RWPE1 (cell line): ENCODE measurements around the gene TMEM121.
"Not testable (repeated sequence)": the region's sequence is repeated elsewhere in the genome, so short reads cannot be mapped to it uniquely, and the experiment has no call there.

ENCODE experiments used
- CTCF ChIA-PET: fragments of 350-600 bp; sonication (Branson Sonifier 250); formaldehyde crosslinking; extraction: SDS; loops from one replicate; lab custom pipeline; 2021; lab: Yijun Ruan, JAX
- POLR2A ChIA-PET: fragments of 400-600 bp; formaldehyde crosslinking; extraction: SDS; loops from one replicate; lab custom pipeline; 2020; ENCODE audit warnings: antibody characterized with exemption; ENCODE audit not compliant: low non-redundant PET; lab: Yijun Ruan, JAX
- DNase-seq: peaks from one replicate; pipeline ENCODE4 v3.0.0; 2012; ENCODE audit warnings: low spot score
- H3K27ac ChIP-seq: fragments of 450-650 bp; 2 replicates; pipeline ENCODE4 v1.5.1; 2017
- TF ChIP-seq, protein P1 (sequence below): fragments of 450-650 bp; conservative IDR thresholded peaks from 2 replicates; pipeline ENCODE4 v1.5.1; 2017; ENCODE audit warnings: low read depth, mild to moderate bottlenecking

The TMEM121 gene

DNA sequence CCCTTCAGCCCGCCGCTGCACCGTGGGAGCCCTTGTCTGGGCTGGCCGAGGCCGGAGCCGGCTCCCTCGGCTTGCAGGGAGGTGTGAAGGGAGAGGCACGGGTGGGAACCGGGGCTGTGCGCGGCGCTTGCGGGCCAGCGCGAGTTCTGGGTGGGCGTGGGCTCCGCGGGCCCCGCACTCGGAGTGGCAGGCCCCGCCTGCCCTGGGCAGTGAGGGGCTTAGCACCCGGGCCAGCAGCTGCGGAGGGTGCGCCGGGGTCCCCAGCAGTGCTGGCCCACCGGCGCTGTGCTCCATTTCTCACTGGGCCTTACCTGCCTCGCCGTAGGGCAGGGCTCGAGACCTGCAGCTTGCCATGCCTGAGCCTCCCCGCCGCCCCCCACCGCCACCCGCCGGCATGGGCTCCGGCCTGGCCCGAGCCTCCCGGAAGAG, 21.4 kb downstream of the TMEM121 start:
- TF ChIP-seq, protein P1, sequence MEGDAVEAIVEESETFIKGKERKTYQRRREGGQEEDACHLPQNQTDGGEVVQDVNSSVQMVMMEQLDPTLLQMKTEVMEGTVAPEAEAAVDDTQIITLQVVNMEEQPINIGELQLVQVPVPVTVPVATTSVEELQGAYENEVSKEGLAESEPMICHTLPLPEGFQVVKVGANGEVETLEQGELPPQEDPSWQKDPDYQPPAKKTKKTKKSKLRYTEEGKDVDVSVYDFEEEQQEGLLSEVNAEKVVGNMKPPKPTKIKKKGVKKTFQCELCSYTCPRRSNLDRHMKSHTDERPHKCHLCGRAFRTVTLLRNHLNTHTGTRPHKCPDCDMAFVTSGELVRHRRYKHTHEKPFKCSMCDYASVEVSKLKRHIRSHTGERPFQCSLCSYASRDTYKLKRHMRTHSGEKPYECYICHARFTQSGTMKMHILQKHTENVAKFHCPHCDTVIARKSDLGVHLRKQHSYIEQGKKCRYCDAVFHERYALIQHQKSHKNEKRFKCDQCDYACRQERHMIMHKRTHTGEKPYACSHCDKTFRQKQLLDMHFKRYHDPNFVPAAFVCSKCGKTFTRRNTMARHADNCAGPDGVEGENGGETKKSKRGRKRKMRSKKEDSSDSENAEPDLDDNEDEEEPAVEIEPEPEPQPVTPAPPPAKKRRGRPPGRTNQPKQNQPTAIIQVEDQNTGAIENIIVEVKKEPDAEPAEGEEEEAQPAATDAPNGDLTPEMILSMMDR, result no peak
- POLR2A ChIA-PET, result no interaction called here
- CTCF ChIA-PET, result interaction anchor here (0.7 to 1.0 kb wide), 2 partner anchors 10 to 15 kb away, joined by 3 read pairs; no protein-coding TSS in a partner anchor
- no peak for DNase-seq
- H3K27ac ChIP-seq, result no peak overlapping the region

DNA sequence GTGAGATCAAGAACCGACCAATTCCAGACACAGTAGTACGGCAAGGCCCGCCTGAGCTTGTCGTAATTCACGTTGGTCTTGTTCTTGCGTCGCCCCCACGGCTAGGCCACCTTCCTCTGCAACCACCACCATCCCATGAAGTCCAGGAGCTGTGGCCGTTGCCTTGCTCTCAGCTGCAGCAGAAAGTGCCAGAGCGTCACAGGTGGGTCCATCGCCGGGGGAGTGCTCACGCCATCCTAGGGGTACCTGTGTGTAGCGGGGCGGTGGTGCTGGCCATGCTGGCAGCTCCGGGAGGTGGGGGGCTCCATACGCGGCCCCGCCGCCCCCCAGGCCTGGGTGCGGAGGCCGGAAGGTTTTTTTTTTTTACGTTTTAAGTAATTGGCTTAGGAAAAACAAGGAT, 23.1 kb downstream of the TMEM121 start:
- no peak for DNase-seq
- TF ChIP-seq, protein P1, result no peak
- ChIA-PET CTCF (interaction anchor here (0.6 to 1.5 kb wide), 3 partner anchors 11 to 39 kb away, joined by 3 to 5 read pairs (median 4); no protein-coding TSS in a partner anchor), POLR2A (no interaction called here)
- H3K27ac ChIP-seq, result no peak overlapping the region

DNA sequence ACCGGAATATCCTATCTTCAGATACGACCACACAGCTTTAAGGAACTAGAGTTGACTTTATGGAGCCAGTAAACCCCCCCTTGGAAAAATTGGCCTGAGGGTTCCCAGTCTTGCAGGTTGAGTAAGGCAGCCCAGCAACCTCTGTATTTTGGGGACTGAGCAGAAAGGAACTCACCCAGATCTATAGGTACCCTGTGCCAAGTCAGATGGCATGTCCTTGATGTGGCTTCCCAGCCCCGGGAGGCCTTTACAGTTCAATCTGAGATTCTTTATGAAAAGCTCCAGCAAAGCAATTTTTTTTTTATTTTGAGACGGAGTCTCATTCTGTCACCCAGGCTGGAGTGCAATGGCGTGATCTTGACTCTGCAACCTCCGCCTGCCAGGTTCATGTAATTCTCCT, 27.6 kb downstream of the TMEM121 start:
- ChIA-PET POLR2A (no interaction called here), CTCF (no interaction called here)
- no peak overlapping the region for H3K27ac ChIP-seq
- TF ChIP-seq, protein P1, result no peak
- DNase-seq, result no peak

DNA sequence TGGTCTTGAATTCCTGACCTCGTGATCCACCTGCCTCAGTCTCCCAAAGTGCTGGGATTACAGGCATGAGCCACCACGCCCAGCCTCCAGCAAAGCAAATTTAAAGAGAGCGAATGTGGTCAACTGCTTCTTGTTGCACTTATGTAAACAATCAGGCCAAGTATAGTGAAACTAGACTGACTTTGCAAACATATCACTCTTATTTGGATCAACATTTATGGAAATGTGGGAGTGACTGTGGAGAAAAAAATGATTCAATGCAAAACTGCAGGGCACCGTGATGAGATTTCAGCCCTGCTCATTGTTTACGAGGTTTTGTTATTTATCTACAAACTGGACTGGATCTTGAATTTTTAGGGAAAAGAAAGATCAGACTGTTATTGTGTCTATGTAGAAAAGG, 28.1 kb downstream of the TMEM121 start:
- CTCF ChIA-PET, result no interaction called here
- POLR2A ChIA-PET, result no interaction called here

DNA sequence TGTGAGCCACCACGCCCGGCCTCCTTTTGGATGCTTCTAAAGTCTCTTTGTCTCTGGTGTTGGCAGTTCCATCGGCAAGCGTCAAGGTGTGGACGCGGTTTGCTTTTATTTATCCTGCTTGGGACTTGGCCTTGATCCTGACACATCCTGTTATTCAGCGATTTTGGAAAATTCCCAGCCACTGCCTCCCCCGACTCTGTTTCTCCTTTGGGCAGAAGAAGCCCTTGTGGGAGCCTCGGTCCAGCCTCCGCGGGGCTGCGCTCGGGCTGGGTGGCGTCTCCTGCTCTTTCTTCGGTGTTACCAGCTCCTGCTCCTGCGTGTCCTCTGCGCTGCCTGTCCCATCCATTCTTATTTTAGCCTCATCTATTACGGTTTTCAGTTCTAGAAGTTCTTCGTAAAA, 31.3 kb downstream of the TMEM121 start:
- POLR2A ChIA-PET, DNase-seq, CTCF ChIA-PET, H3K27ac ChIP-seq: not testable (repeated sequence)

More for the DNA sequence above, 28.1 kb downstream of the TMEM121 start:
- no peak for DNase-seq
- H3K27ac ChIP-seq, result no peak overlapping the region
- TF ChIP-seq, protein P1, result no peak

DNA sequence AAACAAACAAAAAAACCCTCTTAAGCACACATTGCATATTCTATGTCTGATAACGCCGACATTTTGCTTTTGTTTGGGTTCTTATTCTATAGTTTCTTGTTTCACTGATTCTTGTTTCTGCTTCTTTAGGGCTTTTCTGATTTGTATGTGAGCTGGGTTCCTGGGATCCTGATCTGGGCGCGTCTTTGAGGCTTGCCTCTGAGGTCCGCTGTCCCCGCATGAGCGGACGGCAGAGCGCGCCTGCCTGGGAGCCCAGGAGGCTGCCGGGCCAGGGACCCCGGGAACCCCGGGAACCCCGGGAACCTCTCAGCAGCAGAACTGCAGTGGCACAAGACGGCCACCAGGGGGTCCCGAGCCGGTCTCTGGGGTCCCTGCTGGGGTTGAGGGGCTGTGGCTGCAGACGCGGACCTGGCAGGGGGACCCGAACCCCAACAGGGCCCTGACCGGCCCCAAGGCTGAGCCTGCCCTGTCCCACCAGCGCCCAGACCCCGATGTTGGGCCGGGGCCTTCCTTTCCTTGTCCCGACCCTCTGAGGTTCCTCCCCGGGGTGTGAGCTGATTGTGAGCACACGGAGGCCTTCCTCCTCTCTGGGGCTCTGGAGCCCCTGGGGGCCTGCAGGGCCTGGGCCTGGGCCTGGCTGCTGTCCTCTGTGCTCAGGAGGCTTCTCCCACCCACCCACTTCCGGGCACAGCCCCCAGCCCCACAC, 32.2 kb downstream of the TMEM121 start:
- H3K27ac ChIP-seq, POLR2A ChIA-PET, DNase-seq, CTCF ChIA-PET: not testable (repeated sequence)

DNA sequence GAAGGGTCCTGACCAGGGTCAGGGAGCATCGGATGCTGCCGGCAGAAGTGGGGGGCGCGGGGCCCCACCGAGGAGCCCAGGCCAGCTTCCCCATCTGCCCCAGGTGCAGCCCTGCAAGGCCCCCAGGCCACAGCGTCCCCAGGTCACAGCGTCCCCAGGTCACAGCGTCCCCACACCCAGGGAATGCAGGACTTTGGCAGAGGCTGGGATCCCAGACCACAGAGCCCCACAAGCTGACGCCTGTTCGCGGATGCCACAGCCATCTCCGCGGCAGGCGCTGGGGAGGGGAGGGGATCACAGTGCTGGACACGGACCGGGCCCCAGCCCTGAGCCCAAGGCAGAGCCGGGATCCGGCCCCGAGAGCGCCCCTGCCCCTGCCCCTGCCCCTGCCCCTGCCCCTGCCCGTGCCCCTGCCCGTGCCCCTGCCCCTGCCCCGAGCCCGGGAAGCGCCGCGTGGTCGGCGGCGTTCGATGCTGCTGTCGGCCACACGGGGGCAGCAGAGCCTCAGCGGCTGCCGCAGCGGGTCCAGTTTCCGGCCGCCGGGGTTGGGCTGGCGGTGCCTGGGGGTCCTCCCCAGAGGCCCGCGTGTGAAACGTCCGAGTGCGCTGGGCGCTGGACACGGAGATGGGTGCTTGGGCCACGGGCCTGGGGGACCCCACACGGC, 33.1 kb downstream of the TMEM121 start:
- DNase-seq, H3K27ac ChIP-seq, POLR2A ChIA-PET: not testable (repeated sequence)
- CTCF ChIA-PET, result interaction anchor here (0.6 kb wide), 1 partner anchor 301 kb away, joined by 3 read pairs; no protein-coding TSS in a partner anchor

DNA sequence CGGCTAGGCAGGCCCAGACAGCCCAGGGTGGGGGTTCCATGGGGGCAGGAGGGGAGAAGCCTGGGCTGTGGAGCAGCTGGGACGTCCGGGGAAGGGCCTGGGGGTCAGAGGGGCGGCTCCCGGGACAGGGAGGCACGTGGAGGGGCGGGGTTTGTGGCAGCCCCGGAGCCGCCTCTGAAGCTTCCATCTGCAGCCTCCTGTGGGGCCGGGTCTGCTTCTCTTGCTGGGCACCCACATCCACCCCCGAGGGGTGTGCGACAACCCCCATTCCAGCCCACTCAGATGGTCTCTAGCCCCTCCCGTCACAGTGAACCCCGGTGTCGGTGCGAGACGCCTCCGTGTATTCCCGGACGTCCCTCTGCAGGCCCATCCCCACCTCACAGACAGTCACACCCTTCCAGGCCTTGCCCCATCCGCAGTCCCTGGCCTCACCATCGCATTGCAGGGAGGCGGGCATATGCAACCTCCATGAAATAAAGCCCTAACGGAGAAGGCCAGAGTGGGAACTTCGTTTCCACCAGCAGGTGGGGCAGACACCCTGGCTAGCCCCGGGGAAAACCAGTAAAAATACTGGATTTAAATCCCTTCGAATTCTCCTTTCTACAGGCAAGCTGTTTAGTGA, 33.8 kb downstream of the TMEM121 start:
- H3K27ac ChIP-seq, POLR2A ChIA-PET, DNase-seq: not testable (repeated sequence)
- CTCF ChIA-PET, result interaction anchor here (0.6 kb wide), 1 partner anchor 300 kb away, joined by 3 read pairs; no protein-coding TSS in a partner anchor

DNA sequence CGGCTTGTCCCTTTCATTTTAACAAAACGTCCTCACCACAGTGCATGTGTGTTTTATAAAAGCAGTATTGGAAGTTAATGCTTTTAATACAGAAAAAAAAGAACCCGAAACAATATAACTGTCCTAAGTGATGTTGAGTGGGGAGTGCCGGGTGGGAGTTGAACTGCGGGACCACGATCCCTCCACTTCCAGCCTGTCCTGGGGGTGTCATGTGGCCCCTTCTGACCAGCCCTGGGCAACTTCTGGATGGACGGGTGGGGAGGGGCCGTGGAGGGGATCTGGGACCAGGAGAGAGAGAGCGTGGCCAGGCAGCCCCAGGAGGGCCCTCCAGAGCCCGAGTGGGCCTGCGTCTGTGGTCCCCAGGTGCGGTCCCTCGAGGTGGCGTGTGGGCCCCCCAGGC, 35.0 kb downstream of the TMEM121 start:
- POLR2A ChIA-PET, DNase-seq, CTCF ChIA-PET, H3K27ac ChIP-seq: not testable (repeated sequence)
